GM21515 (cell line): ENCODE results near the gene LPAR2.
A peak's percentile ranks its signal among the peaks of the same experiment; 100 is the strongest.

Experiments used
- ATAC-seq: cut with Tn5 transposase; IDR thresholded peaks from one replicate; pipeline ENCODE4 v1.9.1; 2021; ENCODE audit not compliant: unreplicated experiment

The LPAR2 gene

DNA sequence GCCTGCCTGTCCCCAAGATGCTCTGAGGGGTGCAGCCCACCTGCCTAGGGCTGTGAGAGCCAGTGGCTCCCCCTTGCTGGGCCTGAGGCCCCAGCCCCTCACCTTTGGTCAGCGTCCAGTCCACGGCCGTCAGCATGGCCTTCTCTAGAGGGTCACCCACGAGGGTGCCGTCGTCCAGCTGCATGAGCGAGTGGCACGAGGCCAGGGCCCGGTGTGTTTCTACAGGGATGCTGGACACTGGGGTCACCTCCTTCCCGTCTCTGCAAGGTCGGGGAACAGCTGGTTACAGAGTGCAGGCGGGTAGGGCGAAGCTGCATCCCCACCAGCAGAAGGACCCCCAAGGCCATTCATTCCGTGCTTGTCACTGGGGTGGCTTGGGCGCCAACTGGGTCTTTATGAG is 26.4 kb upstream of the LPAR2 start:
- ATAC-seq = no peak

- ATAC-seq = no peak
These were observed 25.7 kb upstream of the LPAR2 start for GRCh38 chr19:19653597-19654147.

- ATAC-seq = no peak
These were observed 24.7 kb upstream of the LPAR2 start for GRCh38 chr19:19652482-19653295.

- no peak for ATAC-seq
These were observed 23.1 kb upstream of the LPAR2 start for GRCh38 chr19:19651076-19651475.

DNA sequence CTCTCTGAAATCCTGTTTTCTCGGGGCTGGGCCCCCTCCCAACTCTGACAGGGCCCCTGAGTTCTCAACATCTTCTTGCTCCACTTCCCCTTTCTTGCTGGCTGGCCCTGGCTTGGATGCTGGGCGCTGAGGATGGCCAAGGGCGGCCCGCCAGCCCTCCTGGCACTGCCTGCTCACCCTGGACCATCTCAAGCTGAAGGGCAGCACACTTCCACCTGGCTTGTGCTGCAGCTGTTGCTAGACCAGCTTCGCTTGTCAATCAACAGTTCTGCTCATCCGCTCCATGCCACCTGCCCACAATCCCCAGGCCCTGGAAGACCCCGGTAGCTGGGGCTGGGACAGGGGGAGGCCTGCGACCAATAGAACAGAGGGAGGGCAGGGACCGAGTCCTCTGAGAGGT is 22.3 kb upstream of the LPAR2 start:
- ATAC-seq = no peak

DNA sequence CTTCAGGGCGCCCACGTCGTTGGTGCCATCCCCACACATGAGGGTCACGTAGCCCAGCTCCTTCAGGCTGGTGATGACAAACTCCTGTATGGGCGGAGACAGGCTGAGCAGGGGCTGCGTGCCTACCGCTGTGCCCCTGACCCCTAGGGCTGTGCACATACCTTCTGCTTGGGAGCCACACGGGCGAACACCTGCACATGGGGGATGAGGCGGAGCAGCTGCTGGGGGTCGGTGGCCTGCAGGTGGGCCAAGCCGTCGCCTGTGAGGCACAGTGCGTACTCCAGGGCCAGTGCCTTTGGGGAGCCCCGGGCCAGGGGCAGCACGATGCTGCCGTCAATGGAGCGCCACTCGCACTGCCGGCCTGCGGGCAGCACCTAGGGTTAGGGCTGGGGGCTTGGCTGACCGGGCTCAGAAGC is 21.6 kb upstream of the LPAR2 start:
- no peak for ATAC-seq

- ATAC-seq = no peak
These were observed 21.1 kb upstream of the LPAR2 start for GRCh38 chr19:19649155-19649554.

DNA sequence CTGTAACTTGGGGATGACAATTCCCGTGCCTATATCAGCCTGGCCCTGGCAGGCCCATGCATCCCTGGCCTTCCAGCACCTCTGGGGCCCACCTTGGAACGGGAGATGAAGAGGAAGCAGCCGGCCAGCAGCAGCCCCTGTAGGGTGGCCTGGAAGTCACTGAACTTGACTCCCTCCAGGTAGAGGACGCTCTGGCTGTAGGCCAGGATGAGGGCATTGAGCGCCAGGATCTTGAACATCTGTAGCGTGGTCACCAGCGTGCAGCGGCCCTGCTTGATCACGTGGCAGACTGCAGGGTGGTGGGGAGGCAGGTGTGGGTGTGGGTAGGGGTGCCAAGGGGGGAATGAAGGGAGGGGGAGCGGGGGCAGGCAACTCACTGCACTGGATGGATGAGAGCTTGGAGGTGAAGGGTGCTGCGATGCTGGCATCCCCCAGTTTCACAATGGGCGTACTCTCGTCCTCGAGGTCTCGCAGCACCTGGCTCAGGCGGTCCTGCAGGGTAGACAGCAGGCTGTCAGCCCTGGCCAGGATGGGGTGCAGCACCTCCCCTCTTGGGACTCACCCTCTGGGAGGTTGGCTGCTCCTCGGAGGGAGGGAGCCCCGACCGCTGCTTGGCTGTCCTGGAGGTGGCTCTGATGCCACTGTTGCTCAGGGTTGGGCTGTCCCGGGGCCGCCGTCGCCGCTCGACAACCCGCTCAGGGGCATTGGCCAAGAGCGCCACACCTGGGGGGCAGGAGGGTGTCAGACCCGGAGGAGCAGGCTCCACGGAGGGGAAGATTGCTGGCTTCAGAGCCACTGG is 19.2 kb upstream of the LPAR2 start:
- no peak for ATAC-seq

DNA sequence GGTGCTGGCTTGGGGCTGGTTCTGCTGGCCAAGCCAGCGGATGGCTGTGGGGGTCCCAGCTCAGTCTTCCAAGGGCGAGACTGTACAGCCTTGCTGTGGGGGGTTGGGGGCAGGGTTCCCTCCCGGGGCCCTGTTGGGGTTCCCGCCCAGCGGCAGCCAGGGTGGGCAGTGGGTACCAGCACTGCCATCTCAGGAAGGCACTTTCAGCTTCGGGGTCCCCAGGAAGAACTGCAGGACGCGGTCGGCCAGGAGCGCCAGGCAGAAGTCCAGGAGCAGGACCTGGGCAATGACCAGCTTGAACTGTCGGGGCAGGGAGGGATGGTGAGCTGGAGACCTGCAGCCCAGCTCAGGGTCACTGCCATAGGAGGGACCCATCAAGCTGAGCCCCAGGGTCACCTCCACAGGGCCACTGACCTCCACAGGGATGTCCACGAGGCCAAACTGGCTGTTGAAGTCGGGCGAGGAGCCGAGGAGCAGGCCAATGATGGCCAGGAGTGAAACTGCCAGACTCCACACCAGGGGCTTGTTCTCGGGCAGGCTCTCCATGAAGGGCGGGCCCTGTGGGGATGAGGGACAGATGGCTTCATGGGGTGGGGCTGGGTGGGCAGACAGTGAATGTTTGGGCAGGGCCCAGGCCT is 17.3 kb upstream of the LPAR2 start:
- no peak for ATAC-seq

DNA sequence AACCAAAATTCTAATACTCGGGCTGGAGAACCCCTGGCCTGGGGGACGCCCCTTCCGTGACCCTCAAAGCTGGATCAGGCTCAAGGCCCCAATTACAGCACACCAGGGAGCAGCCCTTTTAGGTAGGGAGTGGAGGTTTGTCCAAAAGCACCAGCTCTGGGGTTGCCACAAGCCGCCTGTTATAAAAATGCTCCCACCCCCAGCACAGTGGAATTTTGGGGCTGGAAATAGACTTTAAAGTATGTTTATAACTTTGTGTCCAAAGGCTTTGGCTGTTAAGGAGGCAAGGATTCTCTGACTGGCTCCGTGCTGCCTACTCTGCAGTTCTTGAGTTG is 16.0 kb upstream of the LPAR2 start:
- ATAC-seq = no peak

GRCh38 chr19:19643158-19644053 is 15.4 kb upstream of the LPAR2 start, which contains the start of gene GMIP:
Gene GMIP, minus strand, starts transcription at chr19:19643657. Its CDS starts 128 bp downstream, at chr19:19643529.
- peak; percentile 67 for ATAC-seq

DNA sequence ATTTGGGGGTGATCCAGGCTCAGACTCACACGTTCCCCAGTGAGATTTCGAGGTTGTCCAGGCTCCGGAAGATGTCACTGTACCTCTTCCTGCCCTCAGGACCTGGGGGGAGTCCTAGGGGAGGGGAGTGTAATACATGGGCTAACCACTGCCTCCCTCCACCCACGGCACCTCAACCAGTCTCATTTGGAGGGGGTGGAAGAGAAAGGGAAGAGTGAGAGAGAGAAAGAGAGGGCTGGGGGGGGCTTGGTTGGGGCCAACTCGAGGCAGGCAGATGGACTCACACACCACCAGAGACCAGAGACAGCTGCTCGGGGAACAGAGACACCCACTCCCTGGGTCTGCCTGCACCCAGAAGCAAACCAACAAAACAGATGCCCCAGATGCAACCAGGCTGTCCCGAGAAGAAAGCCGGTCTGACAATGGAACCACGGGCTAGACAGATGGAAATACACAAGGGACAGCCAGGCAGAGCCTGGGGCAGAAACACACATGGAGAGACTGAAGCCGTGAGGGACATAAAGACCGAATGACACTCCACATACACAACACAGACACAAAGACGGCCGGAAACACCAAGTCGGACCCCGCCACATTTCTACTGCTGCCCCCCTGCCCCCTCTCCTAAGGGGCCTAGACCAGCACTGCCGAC is 14.6 kb upstream of the LPAR2 start:
- no peak for ATAC-seq

DNA sequence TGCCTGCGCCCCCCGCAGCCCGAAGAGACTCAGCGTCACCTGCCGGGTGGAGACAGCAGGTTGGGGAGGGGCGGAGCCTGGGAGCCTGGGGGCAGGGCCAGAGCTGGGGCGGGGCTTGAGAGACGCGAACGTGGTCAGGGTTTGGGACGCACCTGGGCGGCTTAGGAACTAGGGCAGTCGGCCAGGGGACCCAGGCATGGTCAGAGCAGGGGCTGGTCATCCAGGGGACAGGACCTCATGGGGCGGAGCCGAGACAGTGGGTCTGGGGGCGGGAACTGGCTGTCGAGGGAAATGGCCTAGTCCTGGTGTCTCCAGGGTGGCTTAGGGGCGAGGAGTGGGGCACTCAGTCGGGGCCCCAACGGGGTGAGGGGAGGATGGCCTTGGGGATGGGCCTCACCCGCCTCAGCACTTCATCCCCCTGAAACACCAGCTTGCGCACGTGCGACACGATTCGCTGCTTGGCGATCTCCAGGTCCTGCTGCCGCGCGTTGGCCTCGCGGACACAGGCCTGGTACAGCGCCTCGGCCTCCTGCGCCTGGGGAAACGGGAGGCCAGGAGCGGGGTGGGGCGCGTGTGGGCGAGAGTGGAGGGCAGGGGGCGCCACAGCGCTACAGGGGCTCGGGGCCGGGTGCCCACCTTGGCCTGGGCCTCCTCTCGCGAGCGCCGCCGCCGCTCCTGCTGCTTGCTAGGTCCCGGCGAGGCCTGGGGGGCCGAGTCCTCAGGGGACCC is 9.7 kb upstream of the LPAR2 start:
- no peak for ATAC-seq

GRCh38 chr19:19637186-19637522 is 9.1 kb upstream of the LPAR2 start:
- ATAC-seq = no peak

- no peak for ATAC-seq
These were observed 8.7 kb upstream of the LPAR2 start for GRCh38 chr19:19636573-19637185.

- ATAC-seq = no peak
These were observed 7.3 kb upstream of the LPAR2 start for GRCh38 chr19:19635313-19635702.

DNA sequence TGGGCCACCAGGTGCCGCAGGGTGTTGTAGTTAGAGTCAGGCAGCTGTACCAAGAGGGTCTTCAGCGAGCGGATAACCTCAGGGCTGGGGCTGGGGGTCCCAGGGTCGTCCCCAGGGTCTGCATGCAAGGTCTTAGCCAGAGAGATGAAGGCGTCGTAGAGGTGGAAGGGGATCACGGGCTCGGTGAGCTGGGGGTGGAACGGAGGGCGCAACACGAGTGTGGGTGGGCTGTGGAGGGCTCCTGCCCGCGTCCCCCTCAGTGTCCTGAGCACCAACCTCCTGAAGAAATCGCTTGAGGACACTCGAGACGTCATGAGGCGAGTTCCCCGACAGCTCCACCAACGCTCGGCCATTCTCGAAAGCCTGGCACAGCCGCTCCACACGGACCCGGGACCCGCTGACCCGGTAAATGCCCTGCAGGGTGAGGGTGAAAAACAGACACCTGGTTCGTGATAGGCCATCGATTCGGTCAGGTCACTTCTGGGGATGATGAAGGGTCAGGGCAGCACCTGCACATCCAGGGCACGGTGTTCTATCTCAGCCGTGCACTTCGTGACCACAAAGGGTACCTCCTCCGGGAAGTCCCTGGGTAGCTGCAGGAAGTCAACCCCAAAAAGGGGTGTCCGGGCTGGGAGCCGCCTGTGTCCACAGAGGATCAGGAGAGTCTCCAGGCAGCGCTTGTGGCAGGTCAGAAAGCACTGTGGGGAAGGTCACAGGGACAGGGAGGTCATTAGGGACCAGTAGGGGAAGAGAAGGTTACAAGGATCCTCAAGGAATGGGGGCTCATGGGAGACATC is 6.7 kb upstream of the LPAR2 start:
- no peak for ATAC-seq
